Lower leg skin (tissue), 3 donors: ENCODE measurements around the gene MED9.

Source experiments
- POLR2A ChIP-seq, 2 donors: fragments of 450-650 bp; IDR thresholded peaks; one replicate each; pipeline ENCODE4 v1.6.1; 2016 to 2017; ENCODE audit warnings: antibody characterized with exemption in 2 of 2, mild to moderate bottlenecking in 1 of 2, moderate library complexity in 1 of 2
- TF ChIP-seq, protein P1 (sequence below), 3 donors: fragments of 450-650 bp; IDR thresholded peaks; one replicate each; pipeline ENCODE4 v1.5.1; 2016; ENCODE audit warnings: antibody characterized with exemption in 3 of 3, mild to moderate bottlenecking in 3 of 3, moderate library complexity in 2 of 3

DNA sequence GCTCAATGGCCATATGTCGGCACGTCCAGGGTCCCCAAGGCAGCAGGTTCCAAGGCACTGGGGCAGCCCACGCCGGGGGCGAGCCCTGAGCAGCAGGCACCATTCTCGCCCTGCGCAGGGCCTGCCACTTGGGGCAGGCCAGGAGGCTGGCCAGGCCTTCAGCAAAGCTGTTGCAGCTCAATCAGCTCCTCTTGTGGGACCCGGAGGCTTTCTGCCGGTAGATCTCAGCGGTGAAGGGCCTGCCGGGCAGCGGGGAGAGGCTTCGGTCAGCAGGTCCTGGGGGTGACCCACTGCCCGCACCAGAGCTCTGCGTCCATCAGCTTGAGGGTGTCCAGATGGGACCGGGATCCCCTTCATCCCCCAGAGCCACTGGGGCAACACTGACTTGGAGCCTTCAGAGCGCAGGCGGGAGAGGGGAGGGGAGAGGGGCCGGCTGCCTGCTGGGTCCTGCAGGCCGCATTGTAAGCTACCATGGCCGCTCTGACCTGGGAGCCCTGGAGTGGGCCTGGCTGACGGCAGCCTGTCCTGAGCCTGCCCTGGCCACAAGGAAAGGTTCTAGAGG lies 28.9 kb downstream of the MED9 start:
- TF ChIP-seq, protein P1, sequence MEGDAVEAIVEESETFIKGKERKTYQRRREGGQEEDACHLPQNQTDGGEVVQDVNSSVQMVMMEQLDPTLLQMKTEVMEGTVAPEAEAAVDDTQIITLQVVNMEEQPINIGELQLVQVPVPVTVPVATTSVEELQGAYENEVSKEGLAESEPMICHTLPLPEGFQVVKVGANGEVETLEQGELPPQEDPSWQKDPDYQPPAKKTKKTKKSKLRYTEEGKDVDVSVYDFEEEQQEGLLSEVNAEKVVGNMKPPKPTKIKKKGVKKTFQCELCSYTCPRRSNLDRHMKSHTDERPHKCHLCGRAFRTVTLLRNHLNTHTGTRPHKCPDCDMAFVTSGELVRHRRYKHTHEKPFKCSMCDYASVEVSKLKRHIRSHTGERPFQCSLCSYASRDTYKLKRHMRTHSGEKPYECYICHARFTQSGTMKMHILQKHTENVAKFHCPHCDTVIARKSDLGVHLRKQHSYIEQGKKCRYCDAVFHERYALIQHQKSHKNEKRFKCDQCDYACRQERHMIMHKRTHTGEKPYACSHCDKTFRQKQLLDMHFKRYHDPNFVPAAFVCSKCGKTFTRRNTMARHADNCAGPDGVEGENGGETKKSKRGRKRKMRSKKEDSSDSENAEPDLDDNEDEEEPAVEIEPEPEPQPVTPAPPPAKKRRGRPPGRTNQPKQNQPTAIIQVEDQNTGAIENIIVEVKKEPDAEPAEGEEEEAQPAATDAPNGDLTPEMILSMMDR (IDR thresholded peaks at IDR 0.05) = no peak
- TF ChIP-seq POLR2A (IDR thresholded peaks at IDR 0.05) = no peak
